Measurements from ENCODE around the gene CATSPERD. TPM values are rescaled to one million over a fixed set of nuclear protein-coding genes. Genes with fewer than 3 reads are reported as not detected.
"Not testable (repeated sequence)": the region's sequence is repeated elsewhere in the genome, so short reads cannot be mapped to it uniquely, and the experiment has no call there.

The CATSPERD gene
- total RNA-seq, 2 experiments from 2014 or later, result not detected

GRCh38 chr19:5717215-5717935 lies 3.1 kb upstream of the CATSPERD start:
- Mint-ChIP-seq H3K9me3 (ENCODE audit: low read depth) (no peaks in the 10 kb centered on the region), H3K36me3 (ENCODE audit: low read depth) (peaks cover 48% of the 10 kb centered on the region)
- intact Hi-C loops (cut with DNase I, micrococcal nuclease), result no loop called here

GRCh38 chr19:5718037-5718578 lies 2.3 kb upstream of the CATSPERD start:
- peak; percentile 4 for ATAC-seq
- Mint-ChIP-seq H3K27me3 (no peaks in the 10 kb centered on the region), H3K36me3 (ENCODE audit: low read depth) (peaks cover 47% of the 10 kb centered on the region), H3K4me1 (peaks cover 27% of the 10 kb centered on the region), H3K27ac (peak overlapping the region; percentile 99), H3K9me3 (ENCODE audit: low read depth) (no peaks in the 10 kb centered on the region), H3K4me3 (peak overlapping the region; percentile 98)
- CTCF ChIA-PET, result interaction anchor here (0.6 to 2.7 kb wide), 5 partner anchors 27 to 100 kb away, joined by 3 to 32 read pairs (median 9); partner anchors contain the start of genes NRTN and RPL36
- POLR2A ChIA-PET, result interaction anchor here (0.6 to 2.7 kb wide), 9 partner anchors 8 to 749 kb away, joined by 3 to 20 read pairs (median 7); partner anchors contain the start of gene KDM4B
- intact Hi-C loops (cut with DNase I, micrococcal nuclease), result no loop called here
- DNase-seq, result peak; percentile 84

More at GRCh38 chr19:5717215-5717935, 3.1 kb upstream of the CATSPERD start:
- Mint-ChIP-seq H3K27ac (peak overlapping the region; percentile 99), H3K4me3 (peak overlapping the region; percentile 98), H3K27me3 (no peaks in the 10 kb centered on the region), H3K4me1 (peaks cover 27% of the 10 kb centered on the region)
- ChIA-PET POLR2A (interaction anchor here (0.7 to 1.7 kb wide), 3 partner anchors 8 to 178 kb away, joined by 3 to 7 read pairs (median 4); no protein-coding TSS in a partner anchor), CTCF (interaction anchor here (2.0 to 2.6 kb wide), 2 partner anchors 28 to 30 kb away, joined by 5 to 14 read pairs; partner anchors contain the start of gene RPL36)
- ATAC-seq, result no peak
- DNase-seq, result no peak

- CTCF ChIA-PET, result interaction anchor here (0.6 to 2.7 kb wide), 6 partner anchors 27 to 259 kb away, joined by 3 to 32 read pairs (median 6); partner anchors contain the start of genes NRTN, RANBP3 and RPL36
- H3K4me1 Mint-ChIP-seq, result peaks cover 27% of the 10 kb centered on the region
- ATAC-seq, result peak; percentile 35
Observed at GRCh38 chr19:5718579-5719273, 1.7 kb upstream of the CATSPERD start.

GRCh38 chr19:5719274-5719960 lies 1.0 kb upstream of the CATSPERD start:
- peaks cover 35% of the 10 kb centered on the region for H3K36me3 Mint-ChIP-seq (ENCODE audit: low read depth)
- ATAC-seq (no peak), DNase-seq (peak; percentile 65)
- H3K4me3 Mint-ChIP-seq, result peak overlapping the region; percentile 98
- H3K27ac Mint-ChIP-seq, result peak overlapping the region; percentile 99
- ChIA-PET POLR2A (interaction anchor here (0.5 to 2.7 kb wide), 11 partner anchors 11 to 883 kb away, joined by 3 to 20 read pairs (median 8); partner anchors contain the start of genes RANBP3, RPL36, SAFB and SAFB2), CTCF (interaction anchor here (0.7 to 2.7 kb wide), 7 partner anchors 28 to 302 kb away, joined by 4 to 32 read pairs (median 5); partner anchors contain the start of genes NDUFA11, RPL36 and VMAC)
- H3K4me1 Mint-ChIP-seq, result peaks cover 27% of the 10 kb centered on the region
- no peaks in the 10 kb centered on the region for H3K9me3 Mint-ChIP-seq (ENCODE audit: low read depth)
- intact Hi-C loops (cut with DNase I, micrococcal nuclease), result no loop called here
- no peaks in the 10 kb centered on the region for H3K27me3 Mint-ChIP-seq

More at GRCh38 chr19:5718579-5719273, 1.7 kb upstream of the CATSPERD start:
- POLR2A ChIA-PET, result interaction anchor here (0.5 to 2.7 kb wide), 10 partner anchors 23 to 884 kb away, joined by 3 to 20 read pairs (median 7); partner anchors contain the start of gene KDM4B
- Mint-ChIP-seq H3K4me3 (peak overlapping the region; percentile 98), H3K27ac (peak overlapping the region; percentile 99), H3K9me3 (ENCODE audit: low read depth) (no peaks in the 10 kb centered on the region), H3K27me3 (no peaks in the 10 kb centered on the region), H3K36me3 (ENCODE audit: low read depth) (peaks cover 42% of the 10 kb centered on the region)
- intact Hi-C loops (cut with DNase I, micrococcal nuclease), result no loop called here
- DNase-seq, result peak; percentile 85

DNA sequence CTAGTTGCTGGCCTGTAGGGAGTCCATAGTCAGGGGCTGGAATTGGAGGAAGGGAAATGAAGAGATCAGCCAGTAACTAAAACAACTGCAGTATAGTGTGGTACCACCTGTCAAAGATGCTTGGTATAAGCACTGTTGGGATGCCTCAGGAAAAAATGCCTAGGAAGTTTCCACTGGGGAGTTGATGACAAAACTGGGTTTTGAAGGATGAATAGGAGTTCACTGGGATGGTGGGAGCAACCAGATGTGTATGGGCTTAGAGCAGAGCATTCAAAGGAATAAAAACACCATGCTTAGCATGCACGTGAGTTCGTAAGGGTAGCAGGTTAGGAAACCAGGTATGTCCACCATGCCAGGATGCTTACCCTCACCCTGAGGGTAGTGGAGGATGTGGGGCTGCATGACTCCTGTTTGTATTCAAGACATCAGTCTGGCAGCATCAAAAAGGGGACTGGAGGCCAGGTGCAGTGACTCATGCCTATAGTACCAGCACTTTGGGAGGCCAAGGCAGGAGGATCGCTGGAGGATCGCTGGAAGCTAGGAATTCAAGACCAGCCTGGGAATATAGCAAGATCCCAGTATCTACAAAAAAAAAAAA lies 7.1 kb downstream of the CATSPERD start:
- DNase-seq (no peak), ATAC-seq (no peak)
- intact Hi-C loops (cut with DNase I, micrococcal nuclease), result no loop called here
- H3K9me3 Mint-ChIP-seq (ENCODE audit: low read depth), result no peaks in the 10 kb centered on the region
- H3K4me3 Mint-ChIP-seq, result no peak overlapping the region
- CTCF ChIA-PET, result interaction anchor here (0.6 kb wide), 1 partner anchor 240 kb away, joined by 3 read pairs; no protein-coding TSS in a partner anchor
- H3K27me3 Mint-ChIP-seq, result no peaks in the 10 kb centered on the region
- no peak overlapping the region for H3K27ac Mint-ChIP-seq
- no peaks in the 10 kb centered on the region for H3K36me3 Mint-ChIP-seq (ENCODE audit: low read depth)
- POLR2A ChIA-PET, result no interaction called here
- no peaks in the 10 kb centered on the region for H3K4me1 Mint-ChIP-seq

- H3K4me1 Mint-ChIP-seq; H3K36me3 Mint-ChIP-seq (ENCODE audit: low read depth); H3K9me3 Mint-ChIP-seq (ENCODE audit: low read depth); H3K27ac Mint-ChIP-seq; DNase-seq; H3K27me3 Mint-ChIP-seq; ATAC-seq; intact Hi-C loops (cut with DNase I, micrococcal nuclease); CTCF ChIA-PET; H3K4me3 Mint-ChIP-seq: not testable (repeated sequence)
- POLR2A ChIA-PET, result interaction anchor here (0.6 kb wide), 1 partner anchor 10 kb away, joined by 4 read pairs; no protein-coding TSS in a partner anchor
Observed at GRCh38 chr19:5733172-5733571, 12.7 kb downstream of the CATSPERD start.

- H3K27me3 Mint-ChIP-seq, result peaks cover 2% of the 10 kb centered on the region
- no peaks in the 10 kb centered on the region for H3K4me1 Mint-ChIP-seq
- intact Hi-C loops (cut with DNase I, micrococcal nuclease), result no loop called here
- no peaks in the 10 kb centered on the region for H3K36me3 Mint-ChIP-seq (ENCODE audit: low read depth)
- ATAC-seq, result no peak
- no peak for DNase-seq
- no peak overlapping the region for H3K27ac Mint-ChIP-seq
- no peaks in the 10 kb centered on the region for H3K9me3 Mint-ChIP-seq (ENCODE audit: low read depth)
- H3K4me3 Mint-ChIP-seq, result no peak overlapping the region
- CTCF ChIA-PET, result no interaction called here
- POLR2A ChIA-PET, result no interaction called here
Observed at GRCh38 chr19:5738423-5738822, 18.0 kb downstream of the CATSPERD start.

GRCh38 chr19:5742051-5742450 lies 21.6 kb downstream of the CATSPERD start:
- intact Hi-C loops (cut with DNase I, micrococcal nuclease), result no loop called here
- no peak for DNase-seq
- no peak for ATAC-seq
- CTCF ChIA-PET, result no interaction called here
- Mint-ChIP-seq H3K4me3 (no peak overlapping the region), H3K36me3 (ENCODE audit: low read depth) (no peaks in the 10 kb centered on the region), H3K4me1 (no peaks in the 10 kb centered on the region), H3K9me3 (ENCODE audit: low read depth) (no peaks in the 10 kb centered on the region), H3K27me3 (peaks cover 2% of the 10 kb centered on the region), H3K27ac (no peak overlapping the region)
- POLR2A ChIA-PET, result no interaction called here

- POLR2A ChIA-PET, result no interaction called here
- no peak for ATAC-seq
- H3K27ac Mint-ChIP-seq, result no peak overlapping the region
- no peaks in the 10 kb centered on the region for H3K36me3 Mint-ChIP-seq (ENCODE audit: low read depth)
- no peak for DNase-seq
- H3K9me3 Mint-ChIP-seq (ENCODE audit: low read depth), result no peaks in the 10 kb centered on the region
- intact Hi-C loops (cut with DNase I, micrococcal nuclease), result no loop called here
- H3K27me3 Mint-ChIP-seq, result peaks cover 2% of the 10 kb centered on the region
- H3K4me1 Mint-ChIP-seq, result no peaks in the 10 kb centered on the region
- H3K4me3 Mint-ChIP-seq, result no peak overlapping the region
- CTCF ChIA-PET, result interaction anchor here (0.7 kb wide), 1 partner anchor 158 kb away, joined by 3 read pairs; no protein-coding TSS in a partner anchor
Observed at GRCh38 chr19:5743630-5744029, 23.2 kb downstream of the CATSPERD start.

- H3K36me3 Mint-ChIP-seq (ENCODE audit: low read depth); POLR2A ChIA-PET; H3K4me3 Mint-ChIP-seq; H3K4me1 Mint-ChIP-seq; intact Hi-C loops (cut with DNase I, micrococcal nuclease); CTCF ChIA-PET; ATAC-seq; H3K27me3 Mint-ChIP-seq; H3K27ac Mint-ChIP-seq; DNase-seq; H3K9me3 Mint-ChIP-seq (ENCODE audit: low read depth): not testable (repeated sequence)
Observed at GRCh38 chr19:5744999-5745398, 24.6 kb downstream of the CATSPERD start.
